Neuronal stem cell (in vitro differentiated cells): ENCODE data around the gene ZNF662.

Source experiments
- DNase-seq: peaks from one replicate; pipeline ENCODE4 v3.0.0-alpha.2; 2013; ENCODE audit warnings: low spot score
- H2AFZ ChIP-seq: one replicate; pipeline ENCODE4 v1.6.1; 2013; ENCODE audit warnings: mild to moderate bottlenecking, low read length, inconsistent platforms
- H2AK5ac ChIP-seq: 2 replicates; pipeline ENCODE4 v1.6.1; 2013; ENCODE audit warnings: low read depth, mild to moderate bottlenecking, inconsistent platforms, low read length, moderate library complexity, mixed read lengths
- H2BK120ac ChIP-seq: 2 replicates; pipeline ENCODE4 v1.6.1; 2013; ENCODE audit warnings: low read depth, mild to moderate bottlenecking, inconsistent platforms, low read length, moderate library complexity, mixed read lengths
- H2BK12ac ChIP-seq: one replicate; pipeline ENCODE4 v1.6.1; 2013; ENCODE audit warnings: low read length, inconsistent platforms
- H2BK15ac ChIP-seq: 2 replicates; pipeline ENCODE4 v1.6.1; 2013; ENCODE audit warnings: mild to moderate bottlenecking, low read length, inconsistent platforms, mixed read lengths
- H2BK5ac ChIP-seq: one replicate; pipeline ENCODE4 v1.6.1; 2013; ENCODE audit warnings: inconsistent platforms, mild to moderate bottlenecking, low read length, moderate library complexity
- H3K14ac ChIP-seq: one replicate; pipeline ENCODE4 v1.6.1; 2013; ENCODE audit warnings: low read length, inconsistent platforms
- H3K18ac ChIP-seq: 2 replicates; pipeline ENCODE4 v1.6.1; 2013; ENCODE audit warnings: low read length, inconsistent platforms
- H3K23ac ChIP-seq: 2 replicates; pipeline ENCODE4 v1.6.1; 2013; ENCODE audit warnings: low read depth, mild to moderate bottlenecking, mixed read lengths, low read length, inconsistent platforms; ENCODE audit not compliant: poor library complexity
- H3K27ac ChIP-seq: replicated peaks from 3 replicates; pipeline ENCODE4 v1.5.1; 2013; ENCODE audit warnings: low read length, inconsistent platforms
- H3K27me3 ChIP-seq, 3 experiments: 2 replicates each; pipeline ENCODE4 v1.6.1; 2013; ENCODE audit warnings: low read length in 3 of 3, mild to moderate bottlenecking in 2 of 3, inconsistent platforms in 1 of 3, low read depth in 1 of 3, mixed read lengths in 1 of 3, moderate library complexity in 1 of 3; ENCODE audit not compliant: control insufficient read depth in 3 of 3, insufficient read depth in 3 of 3
- H3K36me3 ChIP-seq, 2 donors: replicated peaks in 1 of 2; 2 replicates each; pipeline ENCODE4 v1.6.1; 2013; ENCODE audit warnings: low read length in 2 of 2; ENCODE audit not compliant: control insufficient read depth in 2 of 2, insufficient read depth in 2 of 2
- H3K4ac ChIP-seq: 2 replicates; pipeline ENCODE4 v1.6.1; 2013; ENCODE audit warnings: inconsistent platforms, mild to moderate bottlenecking, low read length, moderate library complexity
- H3K4me1 ChIP-seq, 2 donors: 1 replicate in 1 of 2; 2 replicates in 1 of 2; pipeline ENCODE4 v1.6.1; 2013; ENCODE audit warnings: low read length in 2 of 2, low read depth in 1 of 2; ENCODE audit not compliant: control insufficient read depth in 2 of 2, insufficient read depth in 1 of 2
- H3K4me2 ChIP-seq: one replicate; pipeline ENCODE4 v1.6.1; 2013; ENCODE audit warnings: mild to moderate bottlenecking, low read length, inconsistent platforms; ENCODE audit not compliant: insufficient read depth, poor library complexity, severe bottlenecking
- H3K4me3 ChIP-seq, 2 donors: 2 replicates each; pipeline ENCODE4 v1.5.1; 2013; ENCODE audit warnings: low read length in 2 of 2, mild to moderate bottlenecking in 2 of 2, inconsistent platforms in 1 of 2, moderate library complexity in 1 of 2
- H3K79me1 ChIP-seq: one replicate; pipeline ENCODE4 v1.6.1; 2013; ENCODE audit warnings: low read depth, mild to moderate bottlenecking, inconsistent platforms, low read length, moderate library complexity
- H3K9ac ChIP-seq: one replicate; pipeline ENCODE4 v1.6.1; 2013; ENCODE audit warnings: mild to moderate bottlenecking, low read depth, low read length, inconsistent platforms; ENCODE audit not compliant: poor library complexity
- H3K9me3 ChIP-seq, 2 donors: replicated peaks in 1 of 2; 2 replicates each; pipeline versions ENCODE3 to v1.6.1; 2013; ENCODE audit warnings: low read length in 2 of 2, mild to moderate bottlenecking in 2 of 2, inconsistent platforms in 1 of 2, low read depth in 1 of 2, mixed read lengths in 1 of 2, moderate library complexity in 1 of 2; ENCODE audit not compliant: control insufficient read depth in 2 of 2, insufficient read depth in 1 of 2
- H4K8ac ChIP-seq: one replicate; pipeline ENCODE4 v1.6.1; 2013; ENCODE audit warnings: low read depth, mild to moderate bottlenecking, inconsistent platforms, low read length, moderate library complexity
- H4K91ac ChIP-seq: one replicate; pipeline ENCODE4 v1.6.1; 2013; ENCODE audit warnings: low read length, low read depth, mild to moderate bottlenecking, inconsistent platforms; ENCODE audit not compliant: poor library complexity
- WGBS, 2 donors: extraction: QIAGEN DNeasy Blood & Tissue Kit; methylation state at CpG; one replicate each; pipeline ENCODE4 v1.1.7; 2013; ENCODE audit warnings: missing lambda C conversion rate in 2 of 2, mixed read lengths in 1 of 2; ENCODE audit not compliant: insufficient read length in 2 of 2, insufficient replicate concordance in 1 of 2; ENCODE audit errors: extremely low coverage in 2 of 2; 5-methylcytosine and 5-hydroxymethylcytosine counted together

Gene ZNF662

GRCh38 chr3:42867138-42867537, 38.8 kb upstream of the ZNF662 start:
- no peak overlapping the region for H3K4ac ChIP-seq
- H3K14ac ChIP-seq: no peak overlapping the region
- H2BK120ac ChIP-seq: no peak overlapping the region
- no peak overlapping the region for H2AK5ac ChIP-seq
- WGBS, 2 donors: no CpG with 5 or more reads among the region's 7 CpGs
- H2BK15ac ChIP-seq: no peak overlapping the region
- H2BK5ac ChIP-seq: no peak overlapping the region
- H3K18ac ChIP-seq: no peak overlapping the region
- no peak overlapping the region for H4K8ac ChIP-seq
- H3K27me3 ChIP-seq: peaks cover 0 to 11% (median 0%) of the 10 kb centered on the region in 3 experiments
- no peaks in the 10 kb centered on the region for H3K79me1 ChIP-seq
- H3K27ac ChIP-seq: no peak overlapping the region
- no peaks in the 10 kb centered on the region for H3K9me3 ChIP-seq
- no peak for DNase-seq
- no peak overlapping the region for H2AFZ ChIP-seq
- no peak overlapping the region for H3K4me2 ChIP-seq
- H4K91ac ChIP-seq: no peak overlapping the region
- no peaks in the 10 kb centered on the region for H3K36me3 ChIP-seq
- H3K23ac ChIP-seq: no peak overlapping the region
- no peak overlapping the region for H2BK12ac ChIP-seq
- no peaks in the 10 kb centered on the region for H3K4me1 ChIP-seq
- no peak overlapping the region for H3K9ac ChIP-seq
- no peak overlapping the region for H3K4me3 ChIP-seq

- Histone ChIP-seq H3K9ac (no peak overlapping the region), H3K27me3 (peaks cover 0 to 15% (median 0%) of the 10 kb centered on the region in 3 experiments), H3K36me3 (no peaks in the 10 kb centered on the region), H3K4me2 (no peak overlapping the region), H3K4me3 (no peak overlapping the region), H2BK5ac (no peak overlapping the region), H2AFZ (no peak overlapping the region), H4K8ac (no peak overlapping the region), H4K91ac (no peak overlapping the region), H2BK120ac (no peak overlapping the region), H3K9me3 (no peaks in the 10 kb centered on the region), H2BK15ac (no peak overlapping the region), H2BK12ac (no peak overlapping the region), H3K4ac (no peak overlapping the region), H3K23ac (no peak overlapping the region), H2AK5ac (no peak overlapping the region), H3K14ac (no peak overlapping the region), H3K18ac (peak overlapping the region; percentile 33), H3K4me1 (no peaks in the 10 kb centered on the region), H3K79me1 (no peaks in the 10 kb centered on the region), H3K27ac (no peak overlapping the region)
- no CpG with 5 or more reads among the region's 5 CpGs for WGBS, 2 donors
- DNase-seq: no peak
These were observed 37.1 kb upstream of the ZNF662 start for GRCh38 chr3:42868841-42869240.

GRCh38 chr3:42871592-42872196, 34.2 kb upstream of the ZNF662 start:
- H2BK15ac ChIP-seq: no peak overlapping the region
- no peak overlapping the region for H3K14ac ChIP-seq
- H3K4me1 ChIP-seq: no peaks in the 10 kb centered on the region
- no peak overlapping the region for H3K18ac ChIP-seq
- no peak overlapping the region for H2BK5ac ChIP-seq
- H3K27ac ChIP-seq: no peak overlapping the region
- no peak overlapping the region for H2AK5ac ChIP-seq
- no peak overlapping the region for H3K23ac ChIP-seq
- H2BK12ac ChIP-seq: no peak overlapping the region
- H2AFZ ChIP-seq: no peak overlapping the region
- no peak overlapping the region for H3K4ac ChIP-seq
- no peak overlapping the region for H2BK120ac ChIP-seq
- H4K8ac ChIP-seq: no peak overlapping the region
- WGBS, 2 donors: no CpG with 5 or more reads among the region's 5 CpGs
- H3K4me2 ChIP-seq: no peak overlapping the region
- no peak overlapping the region for H4K91ac ChIP-seq
- H3K79me1 ChIP-seq: no peaks in the 10 kb centered on the region
- H3K36me3 ChIP-seq: no peaks in the 10 kb centered on the region
- no peak overlapping the region for H3K9ac ChIP-seq
- H3K27me3 ChIP-seq: peaks cover 0 to 31% (median 0%) of the 10 kb centered on the region in 3 experiments
- H3K9me3 ChIP-seq: peaks cover 0 to 2% of the 10 kb centered on the region in 2 donors
- no peak overlapping the region for H3K4me3 ChIP-seq
- no peak for DNase-seq

- peaks cover 0 to 2% of the 10 kb centered on the region in 2 donors for H3K9me3 ChIP-seq
- H3K27me3 ChIP-seq: peaks cover 0 to 35% (median 0%) of the 10 kb centered on the region in 3 experiments
- no peak overlapping the region for H3K4me2 ChIP-seq
- H3K36me3 ChIP-seq: no peaks in the 10 kb centered on the region
- H3K18ac ChIP-seq: no peak overlapping the region
- no peaks in the 10 kb centered on the region for H3K4me1 ChIP-seq
- no peak overlapping the region for H2AFZ ChIP-seq
- no peak overlapping the region for H4K91ac ChIP-seq
- H2BK120ac ChIP-seq: no peak overlapping the region
- H2BK5ac ChIP-seq: no peak overlapping the region
- no peak overlapping the region for H3K4me3 ChIP-seq
- H3K23ac ChIP-seq: no peak overlapping the region
- WGBS, 2 donors: no CpG with 5 or more reads among the region's 1 CpG
- no peak overlapping the region for H2AK5ac ChIP-seq
- H2BK12ac ChIP-seq: no peak overlapping the region
- H3K79me1 ChIP-seq: no peaks in the 10 kb centered on the region
- H4K8ac ChIP-seq: no peak overlapping the region
- no peak for DNase-seq
- H3K4ac ChIP-seq: no peak overlapping the region
- H3K27ac ChIP-seq: no peak overlapping the region
- H3K14ac ChIP-seq: no peak overlapping the region
- H3K9ac ChIP-seq: no peak overlapping the region
- no peak overlapping the region for H2BK15ac ChIP-seq
These were observed 33.2 kb upstream of the ZNF662 start for GRCh38 chr3:42872718-42873117.
